Cardiac fibroblast (primary cell): ENCODE data around the gene COL27A1.

Experiments
- DNase-seq, 2 donors: peaks; one replicate each; pipeline versions ENCODE4 v3.0.0 to v3.0.0-alpha.2; 2010; ENCODE audit warnings: low read depth in 2 of 2
- H3K4me3 ChIP-seq, 2 donors: replicated peaks in 1 of 2; 1 replicate in 1 of 2; 2 replicates in 1 of 2; pipeline ENCODE4 v1.5.1; 2011; ENCODE audit warnings: low read depth in 2 of 2, low read length in 2 of 2, mild to moderate bottlenecking in 2 of 2, moderate library complexity in 1 of 2
- CTCF ChIP-seq: IDR thresholded peaks from one replicate; pipeline ENCODE4 v1.5.1; 2011; ENCODE audit warnings: low read depth, mild to moderate bottlenecking, low read length, inconsistent platforms

COL27A1 gene

GRCh38 chr9:114287763-114288192, 132.4 kb downstream of the COL27A1 start:
- DNase-seq, result no peak
- no peak overlapping the region for H3K4me3 ChIP-seq
- no peak for TF ChIP-seq CTCF

GRCh38 chr9:114288193-114289091, 133.1 kb downstream of the COL27A1 start:
- H3K4me3 ChIP-seq, result no peak overlapping the region
- TF ChIP-seq CTCF, result no peak
- peak; percentile 31 to 40 for DNase-seq

GRCh38 chr9:114289106-114289505, 133.8 kb downstream of the COL27A1 start:
- no peak for DNase-seq
- TF ChIP-seq CTCF, result no peak

GRCh38 chr9:114289571-114290481, 134.5 kb downstream of the COL27A1 start:
- TF ChIP-seq CTCF, result no peak
- no peak for DNase-seq

More at GRCh38 chr9:114289106-114289505, 133.8 kb downstream of the COL27A1 start:
- H3K4me3 ChIP-seq, result no peak overlapping the region

GRCh38 chr9:114290561-114290986, 135.2 kb downstream of the COL27A1 start:
- TF ChIP-seq CTCF, result no peak
- no peak for DNase-seq
- H3K4me3 ChIP-seq, result no peak overlapping the region

More at GRCh38 chr9:114289571-114290481, 134.5 kb downstream of the COL27A1 start:
- no peak overlapping the region for H3K4me3 ChIP-seq

- TF ChIP-seq CTCF, result peak; percentile 81
- no peak overlapping the region for H3K4me3 ChIP-seq
- DNase-seq, result peak; percentile 75 to 77
Measured at GRCh38 chr9:114291064-114291474, 135.7 kb downstream of the COL27A1 start.
